Measurements from ENCODE around the gene NEAT1. TPM values are rescaled to one million over a fixed set of nuclear protein-coding genes. Genes with fewer than 3 reads are reported as not detected.

Gene NEAT1
- total RNA-seq, 1 donor from 2014 or later: 269 TPM

DNA sequence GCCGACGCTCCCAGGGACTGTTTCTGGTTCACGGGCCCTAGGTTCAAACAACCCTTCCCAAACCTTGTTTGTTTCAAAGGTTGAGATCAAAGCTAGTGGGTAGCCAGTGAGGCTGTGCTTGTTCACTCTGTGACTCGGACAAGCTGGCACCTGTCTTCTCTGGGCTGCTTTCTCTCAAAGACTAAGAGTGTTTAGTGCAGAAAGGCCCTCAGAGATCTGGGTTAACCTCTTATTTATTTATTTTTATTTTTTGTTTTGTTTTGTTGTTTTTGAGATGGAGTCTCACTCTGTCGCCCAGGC is 63.3 kb downstream of the NEAT1 start:
- Mint-ChIP-seq H3K4me1 (peaks cover 55% of the 10 kb centered on the region), H3K4me3 (no peak overlapping the region), H3K9me3 (no peaks in the 10 kb centered on the region), H3K27ac (peak overlapping the region; percentile 100), H3K27me3 (ENCODE audit: low read depth) (no peaks in the 10 kb centered on the region), H3K36me3 (no peaks in the 10 kb centered on the region)
- TF ChIP-seq, protein P1, sequence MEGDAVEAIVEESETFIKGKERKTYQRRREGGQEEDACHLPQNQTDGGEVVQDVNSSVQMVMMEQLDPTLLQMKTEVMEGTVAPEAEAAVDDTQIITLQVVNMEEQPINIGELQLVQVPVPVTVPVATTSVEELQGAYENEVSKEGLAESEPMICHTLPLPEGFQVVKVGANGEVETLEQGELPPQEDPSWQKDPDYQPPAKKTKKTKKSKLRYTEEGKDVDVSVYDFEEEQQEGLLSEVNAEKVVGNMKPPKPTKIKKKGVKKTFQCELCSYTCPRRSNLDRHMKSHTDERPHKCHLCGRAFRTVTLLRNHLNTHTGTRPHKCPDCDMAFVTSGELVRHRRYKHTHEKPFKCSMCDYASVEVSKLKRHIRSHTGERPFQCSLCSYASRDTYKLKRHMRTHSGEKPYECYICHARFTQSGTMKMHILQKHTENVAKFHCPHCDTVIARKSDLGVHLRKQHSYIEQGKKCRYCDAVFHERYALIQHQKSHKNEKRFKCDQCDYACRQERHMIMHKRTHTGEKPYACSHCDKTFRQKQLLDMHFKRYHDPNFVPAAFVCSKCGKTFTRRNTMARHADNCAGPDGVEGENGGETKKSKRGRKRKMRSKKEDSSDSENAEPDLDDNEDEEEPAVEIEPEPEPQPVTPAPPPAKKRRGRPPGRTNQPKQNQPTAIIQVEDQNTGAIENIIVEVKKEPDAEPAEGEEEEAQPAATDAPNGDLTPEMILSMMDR (IDR thresholded peaks at IDR 0.05; ENCODE audit: unreplicated experiment): no peak
- DNase-seq (ENCODE audit: low spot score in 2 of 2, unreplicated experiment in 2 of 2): no peak

DNA sequence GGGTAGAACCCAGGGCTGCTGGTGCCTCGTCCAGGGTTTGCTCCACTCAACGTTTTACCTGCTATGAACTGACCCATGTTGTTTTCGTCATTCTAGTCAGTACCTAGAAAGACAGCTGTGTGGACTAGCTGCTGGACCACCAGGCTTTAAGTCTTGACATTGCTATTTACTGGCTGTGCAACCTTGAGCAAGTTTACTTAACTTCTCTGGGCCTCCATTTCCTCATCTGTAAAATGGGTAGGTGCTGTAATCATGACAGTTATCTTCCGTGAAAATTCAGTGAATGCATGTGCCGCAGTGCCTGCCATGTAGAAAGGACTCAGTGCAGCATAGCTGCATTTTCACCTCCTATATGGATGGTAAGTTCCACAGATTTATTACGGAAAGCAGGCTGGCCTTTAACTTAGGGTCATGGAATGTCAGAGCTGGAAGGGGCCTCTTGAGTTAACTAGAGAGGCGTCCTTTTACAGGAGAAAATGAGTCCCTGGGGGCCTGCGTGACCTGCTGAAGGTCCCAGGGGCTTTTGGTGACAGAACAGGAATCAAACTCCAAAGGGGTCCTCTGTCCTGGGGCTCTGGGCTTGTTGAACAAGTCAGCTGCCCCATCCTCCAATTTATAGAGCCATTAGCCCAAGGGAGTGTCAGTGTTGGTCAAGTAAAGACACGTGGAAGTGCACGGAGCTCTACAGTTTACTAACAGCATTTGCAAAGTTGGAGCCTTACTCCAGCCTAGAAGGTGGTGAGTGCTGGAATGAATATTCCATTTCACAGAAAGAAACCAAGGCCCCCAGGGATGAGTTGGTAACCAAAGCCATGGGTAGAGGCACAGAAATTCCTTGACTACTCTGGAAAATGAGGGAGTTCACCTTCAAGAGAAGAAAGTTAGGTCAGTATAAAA is 64.2 kb downstream of the NEAT1 start:
- Mint-ChIP-seq H3K27me3 (ENCODE audit: low read depth) (no peaks in the 10 kb centered on the region), H3K9me3 (no peaks in the 10 kb centered on the region), H3K4me3 (peak overlapping the region; percentile 5), H3K27ac (peak overlapping the region; percentile 100), H3K36me3 (no peaks in the 10 kb centered on the region), H3K4me1 (peaks cover 61% of the 10 kb centered on the region)
- DNase-seq (ENCODE audit: low spot score in 2 of 2, unreplicated experiment in 2 of 2): no peak
- TF ChIP-seq, protein P1 (IDR thresholded peaks at IDR 0.05; ENCODE audit: unreplicated experiment): no peak

- Mint-ChIP-seq H3K27me3 (ENCODE audit: low read depth) (no peaks in the 10 kb centered on the region), H3K9me3 (no peaks in the 10 kb centered on the region), H3K4me1 (peaks cover 70% of the 10 kb centered on the region), H3K36me3 (no peaks in the 10 kb centered on the region), H3K4me3 (peak overlapping the region; percentile 32), H3K27ac (peak overlapping the region; percentile 100)
- TF ChIP-seq, protein P1 (IDR thresholded peaks at IDR 0.05; ENCODE audit: unreplicated experiment): no peak
- DNase-seq (ENCODE audit: low spot score in 2 of 2, unreplicated experiment in 2 of 2): peak; percentile 94 to 96
These were observed 65.1 kb downstream of the NEAT1 start for GRCh38 chr11:65487467-65488272.

DNA sequence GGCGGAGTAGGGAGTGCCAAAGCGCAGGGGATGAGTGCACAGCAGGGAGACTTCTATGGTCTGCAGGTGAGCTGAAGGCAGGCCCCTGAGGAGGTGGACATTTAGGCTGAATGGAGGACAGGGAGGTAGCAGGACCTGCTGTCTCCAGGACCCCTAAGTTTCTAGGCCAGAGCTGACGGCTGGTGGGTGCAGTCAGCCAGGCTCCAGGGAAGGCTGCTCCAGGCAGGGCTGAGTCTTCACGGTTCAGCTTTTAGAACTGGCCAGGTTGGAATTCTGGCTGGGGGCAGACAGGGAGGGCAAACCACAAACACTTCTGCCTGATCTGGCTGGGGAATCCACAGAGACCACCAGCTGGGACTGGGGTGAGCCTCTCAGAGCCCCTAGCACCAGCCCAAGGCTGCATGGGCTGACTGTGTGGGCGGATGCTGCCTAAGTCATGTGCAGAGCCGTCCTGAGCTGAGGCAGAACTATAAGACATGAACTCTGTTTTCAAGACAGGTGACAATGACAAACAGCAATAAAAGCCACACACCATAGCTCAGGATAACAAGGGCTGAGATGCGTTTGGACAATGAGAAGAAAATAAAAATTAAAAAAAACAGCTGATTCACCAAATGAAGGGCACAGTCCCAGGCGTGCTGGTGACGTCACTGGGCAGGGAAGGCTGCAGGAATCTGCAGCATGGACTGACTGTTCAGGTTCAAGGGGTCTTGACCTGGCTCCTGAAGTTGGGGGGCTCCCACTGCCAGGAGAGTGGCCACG is 65.9 kb downstream of the NEAT1 start:
- H3K36me3 Mint-ChIP-seq: no peaks in the 10 kb centered on the region
- peak overlapping the region; percentile 100 for H3K27ac Mint-ChIP-seq
- TF ChIP-seq, protein P1 (IDR thresholded peaks at IDR 0.05; ENCODE audit: unreplicated experiment): no peak
- peak overlapping the region; percentile 32 for H3K4me3 Mint-ChIP-seq
- H3K9me3 Mint-ChIP-seq: no peaks in the 10 kb centered on the region
- no peak for DNase-seq (ENCODE audit: low spot score in 2 of 2, unreplicated experiment in 2 of 2)
- peaks cover 76% of the 10 kb centered on the region for H3K4me1 Mint-ChIP-seq
- H3K27me3 Mint-ChIP-seq (ENCODE audit: low read depth): no peaks in the 10 kb centered on the region

DNA sequence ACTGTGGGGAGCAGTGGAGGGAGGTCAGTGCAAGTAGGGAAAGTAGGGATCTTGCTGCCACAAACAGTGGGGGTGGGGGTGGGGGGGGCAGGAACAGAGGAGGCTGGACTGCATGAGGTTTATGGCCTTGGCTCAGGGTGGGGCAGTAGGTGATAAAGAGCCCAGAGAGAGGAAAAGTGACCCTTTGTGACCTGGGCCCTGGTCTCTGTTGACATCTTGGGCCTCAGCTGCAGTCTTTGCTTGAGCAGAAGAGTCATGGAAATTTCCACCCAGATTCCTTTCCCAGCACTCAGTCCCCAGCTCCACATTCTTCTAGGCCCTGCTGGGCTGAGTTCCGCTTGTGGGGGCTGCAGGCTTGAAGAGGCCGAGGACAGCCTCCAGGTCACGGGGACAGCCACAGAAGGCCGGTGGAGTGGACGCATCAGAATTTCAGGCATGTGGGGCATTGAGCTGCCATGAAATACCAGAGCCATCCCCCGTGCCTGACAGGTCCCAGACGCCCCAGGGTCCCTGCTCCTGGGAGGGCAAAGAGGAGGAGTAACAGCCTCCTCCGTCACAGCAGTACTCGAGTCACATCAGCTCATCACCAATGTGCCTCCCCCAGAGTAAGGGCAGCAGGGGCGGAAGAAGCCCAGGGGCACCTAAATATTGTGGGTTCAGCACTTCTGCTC is 66.6 kb downstream of the NEAT1 start:
- peak overlapping the region; percentile 100 for H3K27ac Mint-ChIP-seq
- H3K36me3 Mint-ChIP-seq: no peaks in the 10 kb centered on the region
- peaks cover 81% of the 10 kb centered on the region for H3K4me1 Mint-ChIP-seq
- H3K27me3 Mint-ChIP-seq (ENCODE audit: low read depth): no peaks in the 10 kb centered on the region
- H3K9me3 Mint-ChIP-seq: no peaks in the 10 kb centered on the region
- peak overlapping the region; percentile 30 for H3K4me3 Mint-ChIP-seq
- TF ChIP-seq, protein P1 (IDR thresholded peaks at IDR 0.05; ENCODE audit: unreplicated experiment): no peak
- DNase-seq (ENCODE audit: low spot score in 2 of 2, unreplicated experiment in 2 of 2): no peak
